Liver (tissue), 3 donors: ENCODE data around the gene AIMP1.

Source experiments
- MAX ChIP-seq: IDR thresholded peaks from 2 replicates; pipeline ENCODE4 v1.6.1; 2016; ENCODE audit warnings: antibody characterized with exemption
- RAD21 ChIP-seq, 2 donors: IDR thresholded peaks; 2 replicates each; pipeline ENCODE4 v1.6.1; 2016; ENCODE audit warnings: antibody characterized with exemption in 2 of 2, mild to moderate bottlenecking in 2 of 2
- RXRA ChIP-seq, 2 donors: IDR thresholded peaks; 2 replicates each; pipeline ENCODE4 v1.6.1; 2017 to 2018; ENCODE audit warnings: antibody characterized with exemption in 2 of 2, mild to moderate bottlenecking in 1 of 2
- TAF1 ChIP-seq: conservative IDR thresholded peaks from 2 replicates; pipeline ENCODE4 v1.6.1; 2016; ENCODE audit warnings: antibody characterized with exemption, mild to moderate bottlenecking
- YY1 ChIP-seq: IDR thresholded peaks from 2 replicates; pipeline ENCODE4 v1.6.1; 2016; ENCODE audit warnings: antibody characterized with exemption, mild to moderate bottlenecking
- TF ChIP-seq, protein P1 (sequence below): fragments of 150-350 bp; IDR thresholded peaks from 2 replicates; pipeline ENCODE4 v1.5.1; 2017; ENCODE audit warnings: improper control_type of control experiment, low read depth, low read length; ENCODE audit not compliant: missing input control
- donor health status: healthy.
- donor health status: healthy.

- TF ChIP-seq, protein P1, sequence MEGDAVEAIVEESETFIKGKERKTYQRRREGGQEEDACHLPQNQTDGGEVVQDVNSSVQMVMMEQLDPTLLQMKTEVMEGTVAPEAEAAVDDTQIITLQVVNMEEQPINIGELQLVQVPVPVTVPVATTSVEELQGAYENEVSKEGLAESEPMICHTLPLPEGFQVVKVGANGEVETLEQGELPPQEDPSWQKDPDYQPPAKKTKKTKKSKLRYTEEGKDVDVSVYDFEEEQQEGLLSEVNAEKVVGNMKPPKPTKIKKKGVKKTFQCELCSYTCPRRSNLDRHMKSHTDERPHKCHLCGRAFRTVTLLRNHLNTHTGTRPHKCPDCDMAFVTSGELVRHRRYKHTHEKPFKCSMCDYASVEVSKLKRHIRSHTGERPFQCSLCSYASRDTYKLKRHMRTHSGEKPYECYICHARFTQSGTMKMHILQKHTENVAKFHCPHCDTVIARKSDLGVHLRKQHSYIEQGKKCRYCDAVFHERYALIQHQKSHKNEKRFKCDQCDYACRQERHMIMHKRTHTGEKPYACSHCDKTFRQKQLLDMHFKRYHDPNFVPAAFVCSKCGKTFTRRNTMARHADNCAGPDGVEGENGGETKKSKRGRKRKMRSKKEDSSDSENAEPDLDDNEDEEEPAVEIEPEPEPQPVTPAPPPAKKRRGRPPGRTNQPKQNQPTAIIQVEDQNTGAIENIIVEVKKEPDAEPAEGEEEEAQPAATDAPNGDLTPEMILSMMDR = no peak
- TF ChIP-seq RXRA (IDR thresholded peaks at IDR 0.05) = no peak
- TF ChIP-seq RAD21 (IDR thresholded peaks at IDR 0.05) = no peak
- no peak for TF ChIP-seq YY1
- TF ChIP-seq TAF1 = no peak
- no peak for TF ChIP-seq MAX
Measured at GRCh38 chr4:106340774-106341173, 24.4 kb downstream of the AIMP1 start.
